Measurements from ENCODE around the gene KISS1R. TPM values are rescaled to one million over a fixed set of nuclear protein-coding genes. Genes with fewer than 3 reads are reported as not detected.

KISS1R gene
- total RNA-seq, 2 experiments from 2014 or later = 1.5 to 1.6 TPM

DNA sequence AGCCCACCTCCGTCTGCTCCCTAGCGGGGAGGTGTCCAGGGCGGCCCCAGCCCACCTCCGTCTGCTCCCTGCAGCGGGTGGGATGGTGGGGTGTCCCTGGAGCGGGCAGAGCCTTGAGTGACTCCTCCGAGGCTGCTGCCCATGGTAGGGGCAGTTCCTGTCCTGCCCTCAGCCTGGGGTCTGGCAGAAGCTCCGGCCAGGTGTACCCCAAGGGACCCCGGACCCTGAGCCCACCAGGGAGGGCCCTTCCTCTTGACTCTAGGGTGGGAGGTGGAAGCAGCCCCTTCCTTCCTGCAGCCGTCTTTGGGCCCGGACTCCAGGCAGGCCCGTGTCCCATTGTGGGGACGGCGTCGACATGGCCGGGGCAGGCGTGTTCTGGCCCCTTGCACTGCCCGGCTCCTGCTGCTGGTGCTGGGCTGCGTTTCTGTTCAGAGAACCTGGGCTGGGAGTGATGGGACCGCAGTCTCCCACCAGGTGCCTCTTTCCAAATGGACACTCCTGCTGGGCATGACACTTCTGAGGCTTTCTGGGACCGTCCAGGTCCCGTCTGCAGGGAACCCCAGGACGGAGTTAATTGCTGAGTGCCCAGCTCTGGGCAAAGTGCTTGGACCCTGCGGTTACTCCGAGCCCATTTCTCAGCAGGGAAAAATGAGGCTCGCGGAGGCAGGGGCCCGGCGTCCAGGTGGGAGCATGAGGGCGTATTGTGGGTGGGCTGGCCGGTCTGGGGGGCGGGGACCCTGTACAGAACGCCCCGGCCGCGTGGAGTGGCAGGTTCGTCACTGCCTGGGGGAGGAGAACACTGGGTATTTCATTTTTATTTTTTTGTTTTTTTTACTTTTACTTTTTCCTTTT lies 28.5 kb downstream of the KISS1R start:
- no peak for TF ChIP-seq CTCF (IDR thresholded peaks at IDR 0.05)

GRCh38 chr19:947090-947706 lies 30.1 kb downstream of the KISS1R start:
- intact Hi-C loops (cut with DNase I, micrococcal nuclease) = no loop called here
- DNase-seq (no peak), ATAC-seq (ENCODE audit: poor library complexity) (no peak)
- ChIA-PET CTCF (no interaction called here), POLR2A (no interaction called here)
- H3K36me3 ChIP-seq (ENCODE audit: insufficient read depth, low read length) = no peaks in the 10 kb centered on the region
- Mint-ChIP-seq H3K4me1 (ENCODE audit: low read depth) (no peaks in the 10 kb centered on the region), H3K27ac (no peak overlapping the region), H3K4me3 (no peak overlapping the region), H3K36me3 (ENCODE audit: low read depth) (no peaks in the 10 kb centered on the region), H3K9me3 (no peaks in the 10 kb centered on the region), H3K27me3 (no peaks in the 10 kb centered on the region)
- H3K4me1 ChIP-seq (ENCODE audit: insufficient read depth, low read length) = peaks cover 2% of the 10 kb centered on the region
- no peaks in the 10 kb centered on the region for H3K27me3 ChIP-seq (ENCODE audit: control insufficient read depth in 1 of 2, insufficient read depth in 2 of 2, low read length in 2 of 2)
- peaks cover 0 to 5% of the 10 kb centered on the region in 2 experiments for H3K9me3 ChIP-seq (ENCODE audit: control insufficient read depth in 1 of 2, insufficient read depth in 1 of 2, low read length in 2 of 2)
- H3K4me3 ChIP-seq (ENCODE audit: low read length) = no peak overlapping the region
- no peak overlapping the region for H3K27ac ChIP-seq (ENCODE audit: low read depth in 1 of 2, low read length in 2 of 2)
- TF ChIP-seq CTCF (IDR thresholded peaks at IDR 0.05) = no peak

More for the DNA sequence above, 28.5 kb downstream of the KISS1R start:
- H3K4me3 Mint-ChIP-seq = no peak overlapping the region
- no peak overlapping the region for H3K27ac Mint-ChIP-seq
- H3K27me3 Mint-ChIP-seq = no peaks in the 10 kb centered on the region
- intact Hi-C loops (cut with DNase I, micrococcal nuclease) = no loop called here
- ChIA-PET CTCF (no interaction called here), POLR2A (no interaction called here)
- peaks cover 6% of the 10 kb centered on the region for H3K4me1 Mint-ChIP-seq (ENCODE audit: low read depth)
- no peaks in the 10 kb centered on the region for H3K36me3 ChIP-seq (ENCODE audit: insufficient read depth, low read length)
- H3K9me3 ChIP-seq (ENCODE audit: control insufficient read depth in 1 of 2, insufficient read depth in 1 of 2, low read length in 2 of 2) = peaks cover 0 to 5% of the 10 kb centered on the region in 2 experiments
- no peak for ATAC-seq (ENCODE audit: poor library complexity)
- no peaks in the 10 kb centered on the region for H3K27me3 ChIP-seq (ENCODE audit: control insufficient read depth in 1 of 2, insufficient read depth in 2 of 2, low read length in 2 of 2)
- no peak overlapping the region for H3K4me3 ChIP-seq (ENCODE audit: low read length)
- H3K36me3 Mint-ChIP-seq (ENCODE audit: low read depth) = no peaks in the 10 kb centered on the region
- H3K9me3 Mint-ChIP-seq = no peaks in the 10 kb centered on the region
- DNase-seq = no peak
- H3K27ac ChIP-seq (ENCODE audit: low read depth in 1 of 2, low read length in 2 of 2) = no peak overlapping the region
- peaks cover 13% of the 10 kb centered on the region for H3K4me1 ChIP-seq (ENCODE audit: insufficient read depth, low read length)

GRCh38 chr19:947707-948539 lies 30.8 kb downstream of the KISS1R start:
- no peaks in the 10 kb centered on the region for H3K27me3 ChIP-seq (ENCODE audit: control insufficient read depth in 1 of 2, insufficient read depth in 2 of 2, low read length in 2 of 2)
- H3K4me1 ChIP-seq (ENCODE audit: insufficient read depth, low read length) = peaks cover 9% of the 10 kb centered on the region
- H3K27me3 Mint-ChIP-seq = no peaks in the 10 kb centered on the region
- ATAC-seq (ENCODE audit: poor library complexity) = no peak
- peak in 3 of 14 experiments; percentile 41 to 77 (median 69) for DNase-seq
- no peak overlapping the region for H3K27ac ChIP-seq (ENCODE audit: low read depth in 1 of 2, low read length in 2 of 2)
- H3K4me3 ChIP-seq (ENCODE audit: low read length) = no peak overlapping the region
- TF ChIP-seq CTCF (IDR thresholded peaks at IDR 0.05) = no peak
- no peaks in the 10 kb centered on the region for H3K36me3 ChIP-seq (ENCODE audit: insufficient read depth, low read length)
- ChIA-PET POLR2A (no interaction called here), CTCF (no interaction called here)
- no peaks in the 10 kb centered on the region for H3K9me3 Mint-ChIP-seq
- H3K27ac Mint-ChIP-seq = no peak overlapping the region
- no peaks in the 10 kb centered on the region for H3K36me3 Mint-ChIP-seq (ENCODE audit: low read depth)
- H3K4me1 Mint-ChIP-seq (ENCODE audit: low read depth) = no peaks in the 10 kb centered on the region
- H3K9me3 ChIP-seq (ENCODE audit: control insufficient read depth in 1 of 2, insufficient read depth in 1 of 2, low read length in 2 of 2) = peaks cover 0 to 5% of the 10 kb centered on the region in 2 experiments
- no peak overlapping the region for H3K4me3 Mint-ChIP-seq
- intact Hi-C loops (cut with DNase I, micrococcal nuclease) = no loop called here
